ENCODE results near the gene OOEP.

- TF ChIP-seq CTCF (IDR thresholded peaks at IDR 0.05; ENCODE audit: borderline replicate concordance, extremely low read depth, low read length, poor library complexity, severe bottlenecking): no peak
- TF ChIP-seq EZH2 (IDR thresholded peaks at IDR 0.05; ENCODE audit: borderline replicate concordance, low read depth, low read length, severe bottlenecking): no peak
Observed at GRCh38 chr6:73413102-73413501, 43.4 kb upstream of the OOEP start.

Data from DND-41 (cell line).